ENCODE data around the gene ELOVL6.
"Not testable (repeated sequence)": the region's sequence is repeated elsewhere in the genome, so short reads cannot be mapped to it uniquely, and the experiment has no call there.

DNA sequence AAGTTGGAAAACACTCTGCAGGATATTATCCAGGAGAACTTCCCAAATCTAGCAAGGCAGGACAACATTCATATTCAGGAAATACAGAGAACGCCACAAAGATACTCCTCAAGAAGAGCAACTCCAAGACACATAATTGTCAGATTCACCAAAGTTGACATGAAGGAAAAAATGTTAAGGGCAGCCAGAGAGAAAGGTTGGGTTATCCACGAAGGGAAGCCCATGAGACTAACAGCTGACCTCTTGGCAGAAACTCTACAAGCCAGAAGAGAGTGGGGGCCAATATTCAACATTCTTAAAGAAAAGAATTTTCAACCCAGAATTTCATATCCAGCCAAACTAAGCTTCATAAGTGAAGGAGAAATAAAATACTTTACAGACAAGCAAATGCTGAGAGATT is 120.3 kb downstream of the ELOVL6 start:
- not testable (repeated sequence) for TF ChIP-seq POLR2A (IDR thresholded peaks at IDR 0.05; ENCODE audit: low read depth, low read length); SMC3 (IDR thresholded peaks at IDR 0.05; ENCODE audit: low read depth, low read length); MXI1 (IDR thresholded peaks at IDR 0.05; ENCODE audit: borderline replicate concordance, low read depth, low read length); RCOR1 (IDR thresholded peaks at IDR 0.05; ENCODE audit: insufficient replicate concordance, low read length); RAD21 (IDR thresholded peaks at IDR 0.05; ENCODE audit: low read length)
- TF ChIP-seq, protein P1, sequence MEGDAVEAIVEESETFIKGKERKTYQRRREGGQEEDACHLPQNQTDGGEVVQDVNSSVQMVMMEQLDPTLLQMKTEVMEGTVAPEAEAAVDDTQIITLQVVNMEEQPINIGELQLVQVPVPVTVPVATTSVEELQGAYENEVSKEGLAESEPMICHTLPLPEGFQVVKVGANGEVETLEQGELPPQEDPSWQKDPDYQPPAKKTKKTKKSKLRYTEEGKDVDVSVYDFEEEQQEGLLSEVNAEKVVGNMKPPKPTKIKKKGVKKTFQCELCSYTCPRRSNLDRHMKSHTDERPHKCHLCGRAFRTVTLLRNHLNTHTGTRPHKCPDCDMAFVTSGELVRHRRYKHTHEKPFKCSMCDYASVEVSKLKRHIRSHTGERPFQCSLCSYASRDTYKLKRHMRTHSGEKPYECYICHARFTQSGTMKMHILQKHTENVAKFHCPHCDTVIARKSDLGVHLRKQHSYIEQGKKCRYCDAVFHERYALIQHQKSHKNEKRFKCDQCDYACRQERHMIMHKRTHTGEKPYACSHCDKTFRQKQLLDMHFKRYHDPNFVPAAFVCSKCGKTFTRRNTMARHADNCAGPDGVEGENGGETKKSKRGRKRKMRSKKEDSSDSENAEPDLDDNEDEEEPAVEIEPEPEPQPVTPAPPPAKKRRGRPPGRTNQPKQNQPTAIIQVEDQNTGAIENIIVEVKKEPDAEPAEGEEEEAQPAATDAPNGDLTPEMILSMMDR (conservative IDR thresholded peaks at IDR 0.05; ENCODE audit: low read depth, low read length) = not testable (repeated sequence)
- TF ChIP-seq, protein P2, sequence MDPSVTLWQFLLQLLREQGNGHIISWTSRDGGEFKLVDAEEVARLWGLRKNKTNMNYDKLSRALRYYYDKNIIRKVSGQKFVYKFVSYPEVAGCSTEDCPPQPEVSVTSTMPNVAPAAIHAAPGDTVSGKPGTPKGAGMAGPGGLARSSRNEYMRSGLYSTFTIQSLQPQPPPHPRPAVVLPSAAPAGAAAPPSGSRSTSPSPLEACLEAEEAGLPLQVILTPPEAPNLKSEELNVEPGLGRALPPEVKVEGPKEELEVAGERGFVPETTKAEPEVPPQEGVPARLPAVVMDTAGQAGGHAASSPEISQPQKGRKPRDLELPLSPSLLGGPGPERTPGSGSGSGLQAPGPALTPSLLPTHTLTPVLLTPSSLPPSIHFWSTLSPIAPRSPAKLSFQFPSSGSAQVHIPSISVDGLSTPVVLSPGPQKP (IDR thresholded peaks at IDR 0.05; ENCODE audit: borderline replicate concordance, low read depth, low read length) = not testable (repeated sequence)
